ENCODE measurements around the gene YIPF4.

DNA sequence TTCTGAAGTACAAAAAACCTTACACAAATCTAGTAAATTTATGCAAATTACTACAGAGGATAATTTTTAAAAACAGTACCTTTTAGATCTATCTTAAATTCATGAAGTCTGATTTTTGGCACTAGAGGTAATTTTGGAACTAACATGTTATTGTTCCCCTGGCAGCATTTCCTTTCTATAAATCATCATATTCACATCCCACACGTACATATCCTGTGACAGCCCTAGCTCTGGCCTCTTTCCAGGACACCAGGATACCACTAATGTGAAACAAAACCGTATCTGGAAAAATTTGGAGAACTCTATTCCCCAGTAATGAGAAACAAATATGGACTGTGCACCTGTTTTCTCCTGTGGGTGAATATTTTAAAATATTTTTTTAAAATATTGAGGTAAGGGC is 65.1 kb downstream of the YIPF4 start:
- TF ChIP-seq, protein P1, sequence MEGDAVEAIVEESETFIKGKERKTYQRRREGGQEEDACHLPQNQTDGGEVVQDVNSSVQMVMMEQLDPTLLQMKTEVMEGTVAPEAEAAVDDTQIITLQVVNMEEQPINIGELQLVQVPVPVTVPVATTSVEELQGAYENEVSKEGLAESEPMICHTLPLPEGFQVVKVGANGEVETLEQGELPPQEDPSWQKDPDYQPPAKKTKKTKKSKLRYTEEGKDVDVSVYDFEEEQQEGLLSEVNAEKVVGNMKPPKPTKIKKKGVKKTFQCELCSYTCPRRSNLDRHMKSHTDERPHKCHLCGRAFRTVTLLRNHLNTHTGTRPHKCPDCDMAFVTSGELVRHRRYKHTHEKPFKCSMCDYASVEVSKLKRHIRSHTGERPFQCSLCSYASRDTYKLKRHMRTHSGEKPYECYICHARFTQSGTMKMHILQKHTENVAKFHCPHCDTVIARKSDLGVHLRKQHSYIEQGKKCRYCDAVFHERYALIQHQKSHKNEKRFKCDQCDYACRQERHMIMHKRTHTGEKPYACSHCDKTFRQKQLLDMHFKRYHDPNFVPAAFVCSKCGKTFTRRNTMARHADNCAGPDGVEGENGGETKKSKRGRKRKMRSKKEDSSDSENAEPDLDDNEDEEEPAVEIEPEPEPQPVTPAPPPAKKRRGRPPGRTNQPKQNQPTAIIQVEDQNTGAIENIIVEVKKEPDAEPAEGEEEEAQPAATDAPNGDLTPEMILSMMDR (IDR thresholded peaks at IDR 0.05) = no peak
- TF ChIP-seq POLR2A (IDR thresholded peaks at IDR 0.05) = no peak
